Body of pancreas (tissue), 4 donors: ENCODE results near the gene FLYWCH1.

Source experiments
- POLR2A ChIP-seq, 3 donors: fragments of 450-650 bp; IDR thresholded peaks; one replicate each; pipeline ENCODE4 v1.6.1; 2016; ENCODE audit warnings: antibody characterized with exemption in 3 of 3, mild to moderate bottlenecking in 2 of 3
- TF ChIP-seq, protein P1 (sequence below), 7 experiments: fragments of 450-650 bp in 4 of 7; fragments of 200-600 bp in 3 of 7; sonication (generic) in 3 of 7; IDR thresholded peaks; one replicate each; pipeline ENCODE4 v1.5.1; 2016 to 2019; ENCODE audit warnings: antibody characterized with exemption in 7 of 7

GRCh38 chr16:2884041-2884451, 27.7 kb upstream of the FLYWCH1 start:
- TF ChIP-seq, protein P1, sequence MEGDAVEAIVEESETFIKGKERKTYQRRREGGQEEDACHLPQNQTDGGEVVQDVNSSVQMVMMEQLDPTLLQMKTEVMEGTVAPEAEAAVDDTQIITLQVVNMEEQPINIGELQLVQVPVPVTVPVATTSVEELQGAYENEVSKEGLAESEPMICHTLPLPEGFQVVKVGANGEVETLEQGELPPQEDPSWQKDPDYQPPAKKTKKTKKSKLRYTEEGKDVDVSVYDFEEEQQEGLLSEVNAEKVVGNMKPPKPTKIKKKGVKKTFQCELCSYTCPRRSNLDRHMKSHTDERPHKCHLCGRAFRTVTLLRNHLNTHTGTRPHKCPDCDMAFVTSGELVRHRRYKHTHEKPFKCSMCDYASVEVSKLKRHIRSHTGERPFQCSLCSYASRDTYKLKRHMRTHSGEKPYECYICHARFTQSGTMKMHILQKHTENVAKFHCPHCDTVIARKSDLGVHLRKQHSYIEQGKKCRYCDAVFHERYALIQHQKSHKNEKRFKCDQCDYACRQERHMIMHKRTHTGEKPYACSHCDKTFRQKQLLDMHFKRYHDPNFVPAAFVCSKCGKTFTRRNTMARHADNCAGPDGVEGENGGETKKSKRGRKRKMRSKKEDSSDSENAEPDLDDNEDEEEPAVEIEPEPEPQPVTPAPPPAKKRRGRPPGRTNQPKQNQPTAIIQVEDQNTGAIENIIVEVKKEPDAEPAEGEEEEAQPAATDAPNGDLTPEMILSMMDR (IDR thresholded peaks at IDR 0.05), result no peak
- TF ChIP-seq POLR2A (IDR thresholded peaks at IDR 0.05), result no peak
